Stimulated activated CD8-positive, alpha-beta memory T cell treated with anti-CD3 and anti-CD28 coated beads, Interleukin-12 subunit alpha, Interleukin-12 subunit beta, amount 100 ng/mL, for 24 hours (primary cell): ENCODE measurements around the gene ECE2.

Experiments
- DNase-seq: peaks from one replicate; pipeline ENCODE4 v3.0.0-alpha.2; 2020; ENCODE audit errors: extremely low read depth

Gene ECE2

DNA sequence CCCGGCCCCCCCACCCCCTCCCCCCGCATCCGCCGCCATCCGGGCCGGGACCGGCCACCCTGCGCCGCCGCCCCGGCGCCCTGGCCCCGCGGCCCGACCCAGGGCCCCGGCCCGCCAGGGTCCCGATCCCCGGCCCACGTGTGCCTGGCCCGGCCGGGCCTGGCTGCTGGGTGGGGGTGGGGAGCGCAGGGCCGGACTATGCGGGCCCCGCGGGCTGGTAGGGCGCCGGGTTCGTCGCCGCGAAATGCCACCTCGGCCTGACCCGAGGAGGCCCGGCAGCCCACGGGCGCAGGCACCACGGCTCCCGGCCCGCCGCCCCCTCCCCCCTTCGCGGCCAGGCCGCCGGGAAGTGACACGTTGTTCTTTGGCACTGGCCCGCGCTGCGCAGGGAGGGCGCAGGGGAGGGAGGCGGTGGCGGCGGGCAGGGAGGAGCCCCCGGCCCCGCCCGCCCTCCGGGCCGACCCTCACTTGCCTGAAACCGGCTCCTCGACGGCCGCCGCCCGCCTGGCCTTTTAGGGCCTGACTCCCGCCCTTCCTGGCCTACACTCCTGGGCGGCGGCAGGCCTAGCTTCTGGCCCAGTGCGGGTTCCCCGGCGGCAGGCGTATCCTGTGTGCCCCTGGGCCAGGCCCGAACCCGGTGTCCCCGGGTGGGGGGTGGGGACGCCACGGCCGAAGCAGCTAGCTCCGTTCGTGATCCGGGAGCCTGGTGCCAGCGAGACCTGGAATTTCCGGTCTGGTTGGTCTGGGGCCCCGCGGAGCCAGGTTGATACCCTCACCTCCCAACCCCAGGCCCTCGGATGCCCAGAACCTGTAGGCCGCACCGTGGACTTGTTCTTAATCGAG is 39.1 kb downstream of the ECE2 start:
- peak; percentile 37 for DNase-seq

DNA sequence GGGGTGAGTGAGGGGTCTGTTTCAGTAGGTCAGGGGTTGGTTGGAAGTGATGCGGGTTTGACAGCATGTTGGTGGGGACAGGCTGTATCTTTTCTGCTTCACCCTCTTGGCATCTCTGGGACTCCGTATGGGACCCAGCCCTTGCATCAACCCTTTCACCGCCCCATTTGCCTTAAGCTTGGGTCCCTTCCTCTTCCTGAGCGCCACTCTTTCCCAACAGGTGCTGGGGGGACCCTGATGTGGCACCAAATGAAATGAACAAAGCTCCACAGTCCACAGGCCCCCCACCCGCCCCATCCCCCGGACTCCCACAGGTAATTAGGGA is 39.7 kb downstream of the ECE2 start:
- DNase-seq = no peak

DNA sequence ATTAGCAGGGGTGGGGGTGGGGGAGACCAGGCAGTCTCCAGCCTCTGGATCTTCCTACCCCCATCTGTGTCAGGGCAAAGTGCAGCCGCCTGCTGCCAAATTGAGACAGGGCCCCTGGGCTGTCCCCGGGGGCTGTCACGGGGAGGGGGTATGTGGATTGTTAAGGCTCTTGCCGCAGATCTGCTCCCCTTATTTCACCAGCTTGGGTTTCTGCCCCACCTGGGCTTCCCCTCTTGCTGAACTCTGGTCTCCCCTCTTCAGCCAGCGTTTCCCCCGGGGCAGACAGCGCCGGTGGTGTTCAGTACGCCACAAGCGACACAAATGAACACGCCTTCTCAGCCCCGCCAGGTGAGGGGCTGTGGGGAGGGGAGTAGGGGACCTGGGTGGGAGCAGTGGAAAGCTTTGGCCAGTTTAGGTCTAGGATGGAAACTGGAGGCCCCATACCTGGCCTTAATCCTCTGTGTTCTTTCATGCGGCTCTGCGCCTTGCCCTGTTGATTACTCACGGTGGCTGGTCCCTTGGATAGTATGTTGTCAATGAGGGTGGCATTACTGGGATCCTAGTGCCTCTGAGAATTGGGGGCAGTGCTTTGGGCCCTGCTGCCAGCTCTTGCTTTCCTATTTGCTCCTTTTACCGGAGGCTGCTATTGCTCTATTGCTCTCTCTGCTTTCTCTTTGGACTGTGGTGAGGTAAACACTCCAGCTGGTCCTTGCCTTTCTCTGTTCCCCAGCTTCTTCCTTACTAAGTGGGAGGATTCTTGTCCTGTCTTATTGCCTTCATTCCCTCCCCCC is 40.2 kb downstream of the ECE2 start:
- no peak for DNase-seq

DNA sequence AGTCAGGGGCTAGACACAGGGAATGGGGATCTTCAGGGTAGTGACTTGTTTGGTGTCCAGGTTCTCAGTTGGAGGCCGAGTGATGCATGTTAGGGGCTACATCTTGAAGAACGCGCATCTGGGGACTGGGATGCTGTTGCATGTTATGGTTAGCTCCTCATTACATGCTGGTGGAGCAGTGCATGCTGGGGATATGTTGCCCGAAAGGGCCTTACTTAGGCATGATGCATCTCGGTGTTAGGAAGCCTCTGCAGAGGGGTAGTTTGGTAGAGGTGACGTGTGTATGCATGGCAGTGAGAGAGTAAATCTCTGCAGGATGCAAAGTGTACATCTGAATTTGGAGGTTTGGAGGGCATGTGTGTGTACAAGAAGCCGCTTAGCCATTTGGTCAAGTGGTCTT is 41.0 kb downstream of the ECE2 start:
- no peak for DNase-seq

DNA sequence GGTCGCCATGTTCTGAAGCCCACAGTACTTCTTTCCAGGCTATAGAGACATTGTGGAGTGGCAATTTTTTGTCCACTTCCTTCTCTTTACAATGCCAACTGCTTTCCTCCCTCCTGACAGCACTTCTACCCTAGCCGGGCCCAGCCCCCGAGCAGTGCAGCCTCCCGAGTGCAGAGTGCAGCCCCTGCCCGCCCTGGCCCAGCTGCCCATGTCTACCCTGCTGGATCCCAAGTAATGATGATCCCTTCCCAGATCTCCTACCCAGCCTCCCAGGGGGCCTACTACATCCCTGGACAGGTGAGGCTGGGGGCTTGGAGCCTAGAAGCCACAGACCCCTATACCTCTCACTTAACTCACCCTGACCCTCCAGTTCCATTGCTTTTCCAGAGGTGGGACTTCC is 41.4 kb downstream of the ECE2 start:
- DNase-seq = no peak

DNA sequence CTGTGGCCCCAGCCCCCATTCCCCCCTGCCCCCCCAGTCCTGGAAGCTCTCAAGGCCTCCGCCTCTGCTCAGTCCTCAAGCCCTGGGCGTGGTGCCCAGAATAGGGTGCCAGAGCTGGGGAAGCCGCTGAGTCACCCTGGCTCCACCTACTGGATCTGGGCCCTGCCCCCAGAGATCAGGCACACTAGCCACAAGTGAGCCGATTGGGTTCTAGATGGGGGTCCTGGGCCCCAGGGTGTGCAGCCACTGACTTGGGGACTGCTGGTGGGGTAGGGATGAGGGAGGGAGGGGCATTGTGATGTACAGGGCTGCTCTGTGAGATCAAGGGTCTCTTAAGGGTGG is 44.3 kb downstream of the ECE2 start:
- DNase-seq = no peak

DNA sequence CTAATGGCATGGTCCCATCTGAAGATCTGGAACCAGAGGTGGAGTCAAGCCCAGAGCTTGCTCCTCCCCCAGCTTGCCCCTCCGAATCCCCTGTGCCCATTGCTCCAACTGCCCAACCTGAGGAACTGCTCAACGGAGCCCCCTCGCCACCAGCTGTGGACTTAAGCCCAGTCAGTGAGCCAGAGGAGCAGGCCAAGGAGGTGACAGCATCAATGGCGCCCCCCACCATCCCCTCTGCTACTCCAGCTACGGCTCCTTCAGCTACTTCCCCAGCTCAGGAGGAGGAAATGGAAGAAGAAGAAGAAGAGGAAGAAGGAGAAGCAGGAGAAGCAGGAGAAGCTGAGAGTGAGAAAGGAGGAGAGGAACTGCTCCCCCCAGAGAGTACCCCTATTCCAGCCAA is 45.8 kb downstream of the ECE2 start:
- no peak for DNase-seq

DNA sequence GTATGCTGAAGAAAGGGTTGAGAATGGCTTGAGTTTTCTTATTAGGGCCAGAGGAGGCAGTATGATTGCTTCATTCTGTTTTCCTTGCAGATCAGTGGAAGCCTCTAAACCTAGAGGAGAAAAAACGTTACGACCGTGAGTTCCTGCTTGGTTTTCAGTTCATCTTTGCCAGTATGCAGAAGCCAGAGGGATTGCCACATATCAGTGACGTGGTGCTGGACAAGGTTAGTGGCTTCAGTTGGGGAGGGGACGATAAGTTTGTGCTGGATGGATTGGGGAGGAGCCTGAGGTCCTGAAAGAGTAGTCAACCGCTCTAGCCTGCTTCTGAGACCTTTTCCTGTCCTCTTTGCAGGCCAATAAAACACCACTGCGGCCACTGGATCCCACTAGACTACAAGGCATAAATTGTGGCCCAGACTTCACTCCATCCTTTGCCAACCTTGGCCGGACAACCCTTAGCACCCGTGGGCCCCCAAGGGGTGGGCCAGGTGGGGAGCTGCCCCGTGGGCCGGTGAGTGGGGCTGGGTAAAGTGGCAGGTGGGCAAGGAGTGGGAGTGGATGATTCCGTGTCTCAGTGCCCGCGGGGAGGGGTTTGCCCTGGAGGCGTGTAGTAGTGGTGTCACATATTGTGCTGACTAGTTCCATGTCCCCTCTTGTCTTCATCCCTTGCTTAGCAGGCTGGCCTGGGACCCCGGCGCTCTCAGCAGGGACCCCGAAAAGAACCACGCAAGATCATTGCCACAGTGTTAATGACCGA is 47.1 kb downstream of the ECE2 start:
- no peak for DNase-seq

DNA sequence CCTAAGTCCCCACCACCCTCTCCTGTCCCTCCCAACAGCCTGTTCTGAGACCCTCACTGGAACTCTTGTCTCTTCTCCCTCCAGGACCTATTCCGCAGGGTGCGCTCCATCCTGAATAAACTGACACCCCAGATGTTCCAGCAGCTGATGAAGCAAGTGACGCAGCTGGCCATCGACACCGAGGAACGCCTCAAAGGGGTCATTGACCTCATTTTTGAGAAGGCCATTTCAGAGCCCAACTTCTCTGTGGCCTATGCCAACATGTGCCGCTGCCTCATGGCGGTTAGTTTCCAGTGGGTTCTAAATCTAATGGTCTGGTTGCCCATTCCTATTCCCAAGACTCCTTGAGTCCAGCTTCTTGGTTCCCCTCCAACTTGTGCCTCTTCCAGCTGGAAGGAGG is 47.9 kb downstream of the ECE2 start:
- no peak for DNase-seq

DNA sequence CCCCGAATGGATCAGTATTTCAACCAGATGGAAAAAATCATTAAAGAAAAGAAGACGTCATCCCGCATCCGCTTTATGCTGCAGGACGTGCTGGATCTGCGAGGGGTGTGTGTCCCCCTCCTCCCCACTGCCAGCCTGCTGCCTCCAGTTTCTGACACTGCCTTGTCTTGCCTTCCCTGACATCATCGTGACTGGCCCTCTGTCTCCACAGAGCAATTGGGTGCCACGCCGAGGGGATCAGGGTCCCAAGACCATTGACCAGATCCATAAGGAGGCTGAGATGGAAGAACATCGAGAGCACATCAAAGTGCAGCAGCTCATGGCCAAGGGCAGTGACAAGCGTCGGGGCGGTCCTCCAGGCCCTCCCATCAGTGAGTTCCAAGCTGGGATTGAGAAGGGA is 49.4 kb downstream of the ECE2 start:
- no peak for DNase-seq

DNA sequence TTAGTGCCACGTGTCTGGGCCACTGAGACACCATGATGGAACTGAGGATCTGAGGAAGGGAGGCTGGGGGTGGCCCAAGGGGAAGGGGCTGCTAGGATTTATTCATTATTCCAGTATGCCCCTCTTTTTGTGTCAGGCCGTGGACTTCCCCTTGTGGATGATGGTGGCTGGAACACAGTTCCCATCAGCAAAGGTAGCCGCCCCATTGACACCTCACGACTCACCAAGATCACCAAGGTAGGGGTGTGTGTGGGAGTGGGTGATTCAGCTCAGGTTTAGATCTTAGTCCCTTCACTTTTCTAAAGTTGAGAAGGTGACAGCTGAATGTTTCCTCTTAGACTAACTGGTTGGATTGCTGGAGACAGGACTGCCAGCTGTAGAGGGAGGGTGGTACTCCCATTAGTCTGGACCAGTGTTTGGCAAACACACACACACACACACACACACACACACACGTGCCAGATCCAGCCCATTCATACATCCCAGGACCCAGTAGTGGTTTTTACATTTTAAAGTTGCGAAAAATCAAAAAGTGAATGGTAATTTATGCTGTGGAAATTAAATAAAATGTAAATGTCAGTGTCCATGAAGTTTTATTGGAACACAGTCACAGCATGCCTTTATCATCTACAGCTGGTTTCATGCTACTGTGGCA is 50.0 kb downstream of the ECE2 start:
- DNase-seq = no peak

DNA sequence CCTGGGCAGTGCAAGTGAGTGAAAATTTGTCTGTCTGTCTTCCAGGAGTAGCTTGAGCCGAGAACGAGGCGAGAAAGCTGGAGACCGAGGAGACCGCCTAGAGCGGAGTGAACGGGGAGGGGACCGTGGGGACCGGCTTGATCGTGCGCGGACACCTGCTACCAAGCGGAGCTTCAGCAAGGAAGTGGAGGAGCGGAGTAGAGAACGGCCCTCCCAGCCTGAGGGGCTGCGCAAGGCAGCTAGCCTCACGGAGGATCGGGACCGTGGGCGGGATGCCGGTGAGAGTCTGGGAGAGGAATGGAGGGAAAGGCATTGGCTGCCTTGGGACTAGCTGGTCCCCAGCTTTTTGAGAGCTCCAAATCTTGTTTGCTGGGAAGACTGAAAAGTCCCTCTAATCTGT is 51.3 kb downstream of the ECE2 start:
- no peak for DNase-seq

DNA sequence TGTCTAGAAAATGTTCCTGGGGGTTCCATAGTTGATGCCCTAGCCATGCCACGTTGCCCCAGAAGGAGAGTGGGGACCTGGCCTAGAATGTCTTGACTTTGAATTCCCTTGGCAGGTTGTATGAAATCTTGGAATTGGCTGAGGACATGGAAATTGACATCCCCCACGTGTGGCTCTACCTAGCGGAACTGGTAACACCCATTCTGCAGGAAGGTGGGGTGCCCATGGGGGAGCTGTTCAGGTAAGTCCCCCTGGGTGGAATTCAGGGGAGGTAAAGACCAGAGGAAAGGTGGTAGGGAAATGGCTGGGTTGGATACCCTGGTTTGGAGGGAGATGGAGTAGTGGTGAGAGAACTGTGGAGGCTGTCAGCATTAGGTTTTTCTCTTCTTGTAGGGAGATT is 52.7 kb downstream of the ECE2 start:
- DNase-seq = no peak

DNA sequence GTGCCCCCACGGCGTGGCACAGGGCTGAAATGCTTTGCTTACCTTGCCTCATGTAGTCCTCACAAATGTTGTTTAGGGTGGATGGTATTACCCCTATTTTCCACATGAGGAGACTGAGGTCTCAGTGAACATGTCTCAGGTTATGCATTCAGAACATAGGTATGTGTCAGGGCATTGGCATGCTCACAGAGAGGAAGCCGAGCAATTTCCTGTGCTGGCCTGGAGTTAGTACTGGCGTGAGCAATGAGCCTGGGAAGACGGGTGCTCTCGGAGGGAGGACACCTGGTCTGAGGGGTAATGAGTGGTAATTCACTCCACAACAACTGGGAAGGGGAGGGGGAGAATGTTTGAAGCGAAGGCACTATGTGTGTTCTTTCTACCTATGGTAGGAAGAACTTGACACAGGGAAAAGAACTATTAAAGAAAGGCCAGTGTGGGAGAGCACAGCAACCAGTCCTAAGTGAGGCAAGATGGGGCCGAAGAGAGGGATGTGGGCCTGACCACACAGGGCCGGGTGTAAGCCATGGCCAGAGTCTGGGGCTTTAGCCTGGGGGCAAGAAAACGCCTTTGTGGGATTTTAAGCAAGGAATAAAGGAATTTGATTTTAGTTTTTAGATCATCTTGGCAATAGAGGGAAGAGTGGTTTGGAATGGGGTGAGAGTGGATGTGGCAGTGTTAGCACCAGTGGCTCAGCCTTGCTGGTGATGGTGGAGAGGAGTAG is 56.7 kb downstream of the ECE2 start:
- DNase-seq = no peak

DNA sequence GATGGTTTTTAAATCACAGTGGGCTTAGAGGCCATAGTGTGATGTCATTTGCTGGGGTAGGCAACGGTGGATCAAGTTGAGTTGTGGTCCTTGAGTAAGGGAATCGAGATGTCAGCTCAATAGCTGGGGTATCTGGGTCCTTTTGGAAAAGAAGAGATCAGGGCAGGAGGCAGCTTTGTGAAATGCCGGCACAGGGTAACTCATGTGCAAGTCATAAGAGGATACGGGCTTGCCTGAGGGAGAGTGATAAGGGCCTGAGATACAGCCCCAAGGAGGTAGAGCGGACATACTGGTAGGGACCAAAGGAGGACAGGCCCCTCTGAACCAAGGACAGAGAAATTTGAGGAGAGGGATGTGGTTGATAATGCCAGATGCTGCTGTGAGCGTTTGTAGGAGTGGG is 57.4 kb downstream of the ECE2 start:
- no peak for DNase-seq

DNA sequence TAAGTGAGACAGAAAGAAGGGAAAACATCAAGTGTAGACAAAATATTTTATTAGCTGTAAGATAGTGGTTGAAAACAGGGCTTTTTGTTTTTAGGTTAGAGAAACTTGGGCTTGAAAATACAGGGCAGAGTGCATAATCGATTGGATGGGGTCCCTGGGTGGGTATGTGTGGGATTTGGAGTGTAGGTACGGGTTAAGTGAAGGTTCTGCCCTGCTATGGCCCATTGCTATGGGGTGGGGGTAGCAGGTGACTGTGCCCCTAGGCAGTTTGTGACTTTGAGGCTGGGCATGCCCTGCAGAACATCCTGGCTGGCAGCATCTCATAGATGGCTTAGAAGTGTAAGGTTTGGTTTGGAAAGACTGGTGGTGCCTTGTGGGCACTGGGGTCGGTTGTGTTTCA is 57.9 kb downstream of the ECE2 start:
- no peak for DNase-seq

DNA sequence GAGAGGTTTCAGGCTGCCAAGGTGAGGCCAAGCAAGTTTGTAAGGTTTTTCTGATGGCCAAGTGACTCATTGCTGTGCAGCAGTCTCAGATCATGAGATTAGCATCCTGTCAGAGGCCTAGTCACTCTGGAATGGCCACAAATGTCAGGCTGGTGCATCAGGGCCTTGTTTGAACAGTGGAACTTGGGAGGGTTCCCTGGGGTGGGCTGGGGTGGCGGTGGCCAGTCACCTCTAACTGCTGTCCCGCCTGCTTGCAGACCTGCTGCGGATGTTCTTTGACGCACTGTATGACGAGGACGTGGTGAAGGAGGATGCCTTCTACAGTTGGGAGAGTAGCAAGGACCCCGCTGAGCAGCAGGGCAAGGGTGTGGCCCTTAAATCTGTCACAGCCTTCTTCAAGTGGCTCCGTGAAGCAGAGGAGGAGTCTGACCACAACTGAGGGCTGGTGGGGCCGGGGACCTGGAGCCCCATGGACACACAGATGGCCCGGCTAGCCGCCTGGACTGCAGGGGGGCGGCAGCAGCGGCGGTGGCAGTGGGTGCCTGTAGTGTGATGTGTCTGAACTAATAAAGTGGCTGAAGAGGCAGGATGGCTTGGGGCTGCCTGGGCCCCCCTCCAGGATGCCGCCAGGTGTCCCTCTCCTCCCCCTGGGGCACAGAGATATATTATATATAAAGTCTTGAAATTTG is 58.8 kb downstream of the ECE2 start:
- no peak for DNase-seq

DNA sequence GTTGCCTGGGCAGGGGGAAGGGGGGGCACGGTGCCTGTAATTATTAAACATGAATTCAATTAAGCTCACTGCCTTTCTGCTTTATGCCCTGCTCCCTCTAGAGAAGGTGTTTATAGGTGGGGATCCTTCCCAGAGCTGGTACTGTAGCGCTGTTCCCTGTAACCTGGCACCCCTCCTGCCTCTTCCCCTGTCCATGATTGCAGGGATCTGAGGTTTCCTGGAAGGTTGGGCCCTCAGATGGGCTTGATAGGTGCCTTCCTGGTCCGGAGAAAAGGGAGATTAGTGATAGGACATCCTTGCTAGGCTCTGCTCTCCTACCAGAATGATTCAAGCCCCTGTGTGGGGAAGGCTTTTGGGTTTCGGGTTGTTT is 59.5 kb downstream of the ECE2 start:
- no peak for DNase-seq

DNA sequence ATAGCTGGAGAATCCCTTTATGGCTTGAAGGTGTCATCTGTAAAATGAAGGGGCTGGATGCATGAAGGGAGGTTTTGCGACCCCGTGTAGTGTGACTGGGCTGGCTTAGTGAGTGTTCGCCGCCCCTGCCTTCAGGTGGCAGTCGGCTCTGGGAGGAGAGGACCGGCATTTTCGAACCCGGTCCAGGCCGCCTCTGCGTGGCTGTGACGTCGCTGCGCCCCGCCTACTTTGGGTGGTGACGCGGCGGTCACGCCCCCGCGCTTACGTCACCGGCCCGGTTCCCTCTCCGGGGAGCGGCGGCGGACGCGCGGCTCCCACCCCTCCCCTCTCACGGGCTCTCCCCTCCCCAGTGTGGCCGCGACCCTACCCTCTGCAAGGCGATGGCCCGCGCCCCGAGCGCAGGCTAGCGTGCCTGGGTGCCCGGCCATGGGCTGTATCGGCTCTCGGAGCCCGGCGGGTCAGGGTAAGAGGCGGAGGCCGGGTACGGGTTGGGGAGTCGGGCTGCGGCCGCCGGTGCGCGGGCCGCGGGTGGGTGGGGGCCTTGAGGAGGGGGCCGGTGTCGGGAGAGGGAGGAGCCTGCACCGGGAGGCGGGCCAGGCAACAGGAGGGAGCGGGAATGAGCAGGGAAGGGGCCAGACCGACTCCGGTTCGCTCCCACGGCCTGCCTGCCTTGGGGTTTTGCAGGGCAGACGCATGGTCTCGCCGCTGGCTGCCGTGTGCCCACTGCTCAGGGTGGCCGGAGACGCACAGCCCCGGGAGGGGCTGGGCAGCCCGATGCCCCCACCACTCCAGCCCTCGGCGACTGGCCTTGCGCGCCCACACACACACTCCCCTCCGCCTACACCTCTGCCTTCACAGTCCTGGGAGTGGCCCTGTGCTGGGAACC is 60.1 kb downstream of the ECE2 start:
- peak; percentile 51 for DNase-seq
